ENCODE measurements around the gene DNASE1L2.
"Not testable (repeated sequence)": the region's sequence is repeated elsewhere in the genome, so short reads cannot be mapped to it uniquely, and the experiment has no call there.

Gene DNASE1L2, protein sequence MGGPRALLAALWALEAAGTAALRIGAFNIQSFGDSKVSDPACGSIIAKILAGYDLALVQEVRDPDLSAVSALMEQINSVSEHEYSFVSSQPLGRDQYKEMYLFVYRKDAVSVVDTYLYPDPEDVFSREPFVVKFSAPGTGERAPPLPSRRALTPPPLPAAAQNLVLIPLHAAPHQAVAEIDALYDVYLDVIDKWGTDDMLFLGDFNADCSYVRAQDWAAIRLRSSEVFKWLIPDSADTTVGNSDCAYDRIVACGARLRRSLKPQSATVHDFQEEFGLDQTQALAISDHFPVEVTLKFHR

DNA sequence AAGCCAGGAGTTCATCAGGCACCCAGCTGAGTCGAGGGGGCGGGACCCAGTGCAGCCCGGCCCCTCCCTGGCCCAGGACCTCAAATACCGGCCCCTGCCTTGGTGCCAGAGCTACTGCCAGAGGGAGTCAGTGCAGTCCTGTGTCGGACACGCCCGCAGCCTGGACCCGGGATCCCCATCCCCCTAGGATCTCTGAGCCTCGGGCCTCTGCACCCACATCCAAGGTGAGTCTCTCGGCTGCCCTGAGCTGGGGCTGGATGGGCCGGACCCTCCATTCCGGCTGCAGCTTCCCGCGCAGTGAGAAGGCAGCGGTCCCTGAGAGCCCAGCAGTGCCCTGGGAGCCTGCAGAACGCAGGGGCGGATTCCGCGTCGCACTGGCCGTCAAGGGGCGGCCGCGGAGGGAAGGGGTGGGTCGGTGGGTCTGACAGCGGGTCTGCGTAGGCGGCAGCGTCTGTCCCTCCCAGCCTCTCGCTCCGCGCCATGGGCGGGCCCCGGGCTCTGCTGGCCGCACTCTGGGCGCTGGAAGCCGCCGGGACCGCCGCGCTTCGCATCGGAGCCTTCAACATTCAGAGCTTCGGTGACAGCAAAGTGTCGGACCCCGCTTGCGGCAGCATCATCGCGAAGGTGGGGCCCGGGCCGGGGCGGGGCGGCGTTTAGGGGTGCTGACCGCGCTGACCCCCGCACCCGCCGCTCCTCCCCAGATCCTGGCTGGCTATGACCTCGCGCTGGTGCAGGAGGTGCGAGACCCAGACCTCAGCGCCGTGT lies at the start of gene DNASE1L2:
Gene DNASE1L2, plus strand, starts transcription at position 108 of the 765 bp plus-strand sequence. Its CDS starts 373 bp downstream, at position 481.
- no peak for DNase-seq

DNA sequence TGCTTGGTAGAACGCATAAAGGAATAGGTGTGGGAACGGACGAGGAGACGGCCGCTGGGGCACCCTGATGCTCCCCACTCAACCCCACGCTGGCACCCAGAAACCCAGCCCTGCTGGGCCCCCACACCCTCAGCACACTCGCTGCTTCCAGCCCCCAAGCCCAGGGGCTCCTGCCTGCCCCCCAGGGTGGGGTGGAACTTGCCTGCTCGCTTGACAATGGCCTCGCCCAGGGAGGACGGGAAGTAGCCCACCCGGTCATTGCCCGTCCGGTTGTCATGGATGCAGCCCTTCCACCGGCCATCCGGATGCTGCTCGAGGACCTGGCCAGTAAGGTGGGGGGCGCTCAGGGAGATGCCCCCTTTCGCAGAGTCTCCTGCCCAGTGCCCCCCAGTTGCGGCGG lies 49.7 kb upstream of the DNASE1L2 start:
- no peak for DNase-seq

DNA sequence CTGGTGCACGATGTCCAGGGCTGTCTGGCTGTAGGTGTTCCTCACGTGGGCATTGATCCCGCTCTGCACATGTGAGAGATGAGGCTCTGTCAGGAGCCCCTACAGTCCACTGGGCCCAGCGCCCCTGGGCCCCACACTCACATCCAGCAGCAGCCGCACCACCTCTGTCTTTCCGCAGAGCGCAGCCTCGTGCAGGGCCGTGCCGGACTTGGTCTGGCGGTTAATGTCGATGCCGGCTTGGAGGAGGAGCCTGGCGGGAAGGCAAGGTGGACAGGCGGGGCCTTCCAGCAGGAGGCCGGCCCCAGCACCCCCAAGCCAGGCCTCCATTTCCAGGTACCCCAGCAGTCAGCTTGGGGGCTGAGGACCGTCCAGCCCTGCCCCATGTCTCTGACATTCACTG lies 49.0 kb upstream of the DNASE1L2 start:
- no peak for DNase-seq

DNA sequence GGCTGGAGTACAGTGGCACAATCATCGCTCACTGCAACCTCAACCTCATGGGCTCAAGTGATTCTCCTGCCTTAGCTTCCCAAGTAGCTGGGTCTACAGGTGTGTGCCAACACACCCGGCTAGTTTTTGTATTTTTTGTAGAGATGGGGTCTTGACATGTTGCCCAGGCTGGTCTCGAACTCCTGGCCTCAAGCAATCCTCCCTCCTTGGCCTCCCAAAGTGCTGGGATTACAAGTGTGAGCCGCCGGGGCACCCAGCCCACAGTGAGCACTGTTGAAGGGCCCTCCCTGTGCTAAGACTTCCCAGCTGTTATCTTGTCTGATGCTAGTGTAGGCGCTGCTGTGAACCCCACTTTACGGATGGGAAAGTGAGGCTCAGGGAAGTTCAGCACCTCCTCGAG lies 47.8 kb upstream of the DNASE1L2 start:
- DNase-seq: no peak

DNA sequence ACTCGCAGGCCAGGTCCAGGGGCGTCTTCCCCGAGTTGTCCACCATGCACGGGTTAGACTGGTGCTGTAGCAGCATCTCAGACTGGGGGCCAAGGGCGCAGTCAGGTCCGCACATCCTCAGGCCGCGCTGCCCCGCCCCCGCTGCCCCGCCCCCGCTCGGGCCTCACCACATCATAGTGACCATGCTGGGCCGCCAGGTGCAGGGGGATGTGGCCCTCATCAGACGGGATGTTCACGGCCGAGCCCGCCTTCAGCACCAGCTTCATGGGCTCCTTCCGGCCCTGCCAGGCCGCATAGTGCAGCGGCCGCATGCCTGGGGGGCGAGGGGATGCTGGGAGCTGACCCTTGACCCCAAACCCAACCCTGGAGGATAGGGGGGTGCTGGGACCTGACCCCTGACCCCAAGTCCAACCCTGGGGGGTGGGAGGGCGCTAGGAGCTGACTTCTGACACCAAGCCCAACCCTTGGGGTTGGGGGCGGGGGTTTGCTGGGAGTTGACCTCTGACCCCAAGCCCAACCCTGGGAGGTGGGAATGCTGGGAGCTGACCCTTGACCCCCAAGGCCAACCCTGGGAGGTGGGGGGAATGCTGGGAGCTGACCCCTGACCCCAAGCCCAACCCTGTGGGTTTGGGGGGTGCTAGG lies 46.9 kb upstream of the DNASE1L2 start:
- DNase-seq: no peak

DNA sequence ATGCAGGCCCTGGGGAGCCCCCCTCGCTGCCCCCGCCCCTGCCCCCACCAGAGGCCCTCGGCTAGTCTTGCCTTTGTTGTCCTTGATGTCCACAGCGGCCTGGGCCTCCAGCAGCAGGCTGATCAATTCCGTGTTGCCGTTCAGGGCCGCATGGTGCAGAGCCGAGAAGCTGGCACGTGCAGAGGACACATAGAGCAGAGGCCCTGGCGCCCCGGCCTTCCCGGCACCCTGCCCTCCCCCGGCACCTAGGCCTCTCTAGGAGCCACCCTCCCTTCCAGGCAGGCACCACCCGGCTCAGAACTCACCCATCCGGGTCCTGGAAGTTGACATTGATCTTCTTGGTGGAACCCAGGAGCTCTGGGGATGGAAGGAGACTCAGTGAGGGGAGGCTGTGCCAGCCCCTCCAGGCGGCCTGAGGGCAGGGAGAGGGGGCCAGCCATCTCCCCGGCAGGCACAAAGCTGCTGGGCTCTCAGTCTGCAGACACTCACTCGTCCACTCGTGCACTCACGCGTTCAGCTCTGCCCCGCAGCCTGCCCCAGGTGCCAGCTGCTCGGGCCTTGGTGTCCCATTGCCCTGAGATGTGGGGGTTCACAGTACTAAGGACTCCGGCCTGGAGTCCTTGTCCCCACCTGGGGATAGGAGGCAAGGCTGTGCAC lies 46.1 kb upstream of the DNASE1L2 start:
- no peak for DNase-seq

DNA sequence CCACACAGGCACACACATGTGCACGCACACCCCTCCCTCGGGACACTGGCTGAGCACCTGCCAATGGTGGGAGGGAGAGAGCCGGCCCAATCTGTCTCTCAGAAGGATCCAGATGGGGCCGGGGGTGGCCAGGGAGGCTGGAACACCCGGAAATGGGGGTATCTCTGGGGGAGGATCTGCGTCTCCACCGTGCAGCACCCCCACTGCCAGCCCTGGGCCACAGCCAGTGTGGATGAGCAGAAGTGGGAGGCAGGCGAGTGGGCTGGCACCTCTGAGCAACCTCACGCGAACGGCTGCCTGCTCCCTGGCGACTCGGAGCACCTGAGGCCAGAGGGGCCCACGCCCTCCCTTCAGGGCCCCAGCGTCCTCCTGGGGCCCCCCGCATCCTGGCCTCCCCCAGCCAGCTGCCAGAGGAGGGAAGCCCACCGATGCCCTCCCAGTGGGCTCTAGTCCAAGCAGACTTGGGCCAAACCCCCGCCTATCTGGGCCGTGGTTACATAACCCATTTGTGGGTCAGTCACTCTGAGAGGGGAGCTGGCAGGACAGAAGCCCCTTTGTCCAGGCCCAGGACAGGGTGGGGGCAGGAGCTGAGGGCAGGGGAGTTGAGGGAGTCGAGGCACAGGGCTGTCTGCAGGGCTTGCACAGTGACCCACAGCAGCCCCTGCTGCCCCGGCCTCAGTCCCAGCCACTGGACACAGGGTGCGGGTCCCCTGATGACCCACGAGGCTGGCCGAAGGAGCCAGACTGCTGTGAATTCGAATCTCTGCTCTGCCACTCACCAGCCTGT lies 45.4 kb upstream of the DNASE1L2 start:
- no peak for DNase-seq

DNA sequence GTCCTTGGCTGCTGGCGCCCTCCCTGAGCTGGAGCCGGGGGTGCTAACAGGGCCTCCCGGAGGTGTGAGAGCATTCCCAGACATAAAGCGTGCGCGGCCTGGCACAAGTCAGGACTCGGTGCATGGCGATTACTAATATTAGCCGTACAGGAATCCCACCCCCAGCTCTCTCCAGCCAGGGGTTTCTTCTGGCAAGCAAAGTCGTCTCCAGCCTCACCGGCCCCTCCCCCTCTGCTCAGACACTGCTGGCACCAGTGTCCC lies 44.9 kb upstream of the DNASE1L2 start:
- DNase-seq: no peak

DNA sequence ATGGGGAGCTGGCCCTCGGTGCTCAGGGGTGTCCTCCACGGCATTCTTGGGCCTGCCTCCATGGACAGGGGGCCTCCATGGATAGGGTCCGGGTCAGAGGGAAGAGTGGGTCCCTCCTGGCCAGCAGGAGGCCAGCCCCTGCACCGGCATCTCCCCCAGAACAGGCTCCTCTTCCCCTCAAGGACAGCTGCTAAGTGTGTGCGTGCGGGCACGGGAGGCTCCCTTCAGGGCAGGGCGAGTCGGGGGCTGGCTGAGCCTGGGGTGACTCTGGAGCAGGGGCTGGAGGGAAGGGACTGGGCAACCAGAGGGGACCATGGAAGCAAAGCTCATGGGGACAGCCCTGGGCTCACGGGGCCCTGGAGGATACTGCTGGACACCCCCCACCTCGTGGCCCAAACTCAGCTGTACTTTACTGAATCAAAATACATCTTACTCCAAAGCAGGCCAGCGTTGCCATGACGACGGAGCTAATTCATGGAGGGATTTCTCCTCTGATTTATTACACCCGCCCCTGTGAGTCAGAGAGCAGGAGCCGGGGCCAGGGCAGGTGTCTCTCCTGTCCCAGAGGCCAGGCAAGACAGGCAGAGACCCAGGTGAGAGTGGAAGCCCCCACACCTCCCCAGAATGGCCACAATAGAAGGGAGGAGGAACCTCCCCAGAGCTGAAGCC lies 41.9 kb upstream of the DNASE1L2 start:
- DNase-seq: no peak

DNA sequence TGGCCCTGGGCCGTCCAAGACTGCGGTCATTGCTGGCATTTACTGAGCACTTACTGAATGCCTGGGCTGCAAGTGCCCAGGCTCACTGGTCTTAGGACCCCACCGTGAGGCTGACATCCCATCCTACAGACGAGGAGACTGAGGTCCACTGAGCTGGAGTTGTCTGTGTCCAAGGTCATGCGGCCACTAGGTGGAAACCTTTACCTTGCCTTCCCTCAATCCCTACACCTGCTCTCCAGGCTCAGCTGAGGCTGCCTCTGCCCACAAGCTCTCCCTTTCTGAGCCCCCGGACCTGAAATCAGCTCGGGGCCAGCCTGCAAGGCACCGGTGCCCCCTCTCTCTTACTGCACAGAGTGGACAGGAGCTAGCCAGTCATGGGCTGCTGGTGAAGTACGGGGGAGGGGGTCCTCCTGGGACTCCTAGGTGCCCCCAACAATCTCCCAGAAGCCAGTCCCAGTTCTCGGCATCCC lies 41.4 kb upstream of the DNASE1L2 start:
- DNase-seq: peak; percentile 66 to 70

DNA sequence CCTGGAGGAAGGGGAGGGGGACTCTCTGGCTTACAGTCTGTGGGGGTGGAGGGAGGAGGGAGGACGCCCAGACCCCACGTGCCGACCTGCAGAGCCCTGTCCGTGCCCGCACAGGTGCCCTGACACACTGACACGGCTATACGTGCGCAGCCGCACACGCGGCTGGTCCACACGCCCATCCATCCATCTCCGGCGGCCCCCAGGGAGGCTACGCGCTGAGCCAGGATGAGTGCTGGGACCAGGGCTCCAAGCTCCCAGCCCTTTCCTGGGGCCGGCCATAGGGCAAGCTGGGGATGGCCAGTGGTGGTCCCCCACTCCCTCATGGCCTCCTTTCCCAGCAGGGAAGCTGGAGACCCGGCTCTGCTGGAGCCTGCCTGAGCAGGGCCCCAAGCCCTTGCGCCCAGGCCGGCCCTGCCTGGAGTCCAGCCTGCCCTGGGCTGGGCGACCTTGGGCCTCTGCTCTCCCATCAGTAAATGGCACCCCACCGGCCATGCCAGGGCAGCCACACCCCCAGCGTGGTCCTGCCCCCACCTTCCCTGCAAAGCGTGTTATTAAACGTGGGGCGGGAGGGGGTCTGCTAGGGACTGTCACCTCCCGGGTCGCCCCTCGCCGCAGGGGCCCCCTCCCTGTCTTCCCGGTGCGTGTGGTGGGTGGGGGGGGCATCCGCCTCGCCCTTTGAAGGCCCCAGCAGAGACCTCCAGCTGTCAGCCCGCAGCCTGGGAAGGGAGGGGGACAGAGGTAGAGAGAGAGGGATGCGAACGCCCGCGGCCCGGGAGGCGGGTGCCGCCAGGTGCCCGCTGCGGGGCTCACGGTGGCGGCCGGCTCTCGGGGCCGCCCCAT lies 40.7 kb upstream of the DNASE1L2 start:
- DNase-seq: no peak

DNA sequence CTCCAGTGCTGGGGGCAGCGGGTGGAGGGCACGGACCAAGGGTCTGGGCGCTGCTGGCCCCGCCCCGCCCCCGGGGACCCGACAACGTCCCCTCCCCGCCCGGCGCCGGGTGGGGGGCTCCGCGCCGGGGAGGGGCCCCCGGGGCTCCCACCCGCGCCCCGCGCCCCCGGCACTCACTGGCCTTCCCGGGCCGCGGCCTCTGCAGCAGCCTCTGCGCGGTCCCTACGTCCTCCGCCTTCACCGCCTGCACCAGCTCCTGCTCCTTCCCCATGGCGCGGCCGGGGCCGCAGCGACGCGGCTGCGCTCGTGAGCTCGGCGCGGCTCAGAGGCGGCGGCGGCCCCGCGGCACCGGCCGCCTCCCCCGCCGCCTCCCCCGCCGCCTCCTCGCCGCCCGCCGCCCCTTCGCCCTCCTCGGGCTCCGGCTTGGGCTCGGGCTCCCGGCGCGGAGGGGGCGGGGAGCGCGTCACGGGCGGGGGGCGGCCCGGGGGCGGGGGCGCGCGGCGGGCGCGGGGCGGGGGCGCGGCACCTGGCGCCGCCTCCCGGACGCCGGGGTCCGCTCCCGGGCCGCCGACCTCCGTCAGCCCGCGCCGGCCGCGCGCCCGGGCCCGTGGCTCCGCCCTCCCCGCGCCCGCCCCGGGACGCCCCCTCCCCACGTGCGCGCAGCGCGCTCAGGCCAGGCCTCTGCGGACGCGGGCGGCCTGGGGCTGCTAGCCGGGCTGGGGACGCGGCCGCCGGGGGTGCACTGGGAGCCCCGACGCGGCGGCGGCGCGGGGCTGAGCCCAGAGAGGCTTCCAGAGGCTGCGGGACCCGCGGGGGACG lies 39.9 kb upstream of the DNASE1L2 start, which contains the start of gene CASKIN1:
Gene CASKIN1, minus strand, starts transcription at position 444 of the 819 bp plus-strand sequence. Its CDS starts 173 bp downstream, at position 271.
- no peak for DNase-seq

DNA sequence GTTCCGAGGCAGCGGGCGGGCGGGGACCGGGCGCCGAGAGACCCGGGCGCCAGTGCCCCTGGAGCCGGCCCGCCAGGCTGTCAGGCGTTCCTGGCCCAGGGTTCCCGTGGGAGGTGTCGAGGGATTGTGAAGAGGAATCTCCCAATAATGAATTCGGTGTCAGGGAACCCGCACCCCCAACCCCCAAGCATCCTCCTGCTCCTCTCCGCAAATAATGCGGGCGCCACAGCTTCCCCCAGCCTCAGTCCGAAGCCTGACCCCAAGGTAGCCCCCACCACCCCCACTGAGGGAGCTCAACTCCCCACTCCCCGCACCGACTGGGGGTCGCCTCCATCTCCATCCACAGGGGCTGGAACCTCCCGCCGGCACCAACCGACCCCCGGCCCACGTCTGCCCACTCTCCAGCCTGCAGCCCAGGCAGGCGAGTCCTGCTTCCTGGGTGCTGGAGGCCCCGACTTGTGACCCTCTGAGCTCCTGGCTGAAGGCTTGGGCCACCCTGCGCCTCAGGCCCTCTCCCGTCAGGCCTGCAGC lies 39.2 kb upstream of the DNASE1L2 start:
- no peak for DNase-seq

DNA sequence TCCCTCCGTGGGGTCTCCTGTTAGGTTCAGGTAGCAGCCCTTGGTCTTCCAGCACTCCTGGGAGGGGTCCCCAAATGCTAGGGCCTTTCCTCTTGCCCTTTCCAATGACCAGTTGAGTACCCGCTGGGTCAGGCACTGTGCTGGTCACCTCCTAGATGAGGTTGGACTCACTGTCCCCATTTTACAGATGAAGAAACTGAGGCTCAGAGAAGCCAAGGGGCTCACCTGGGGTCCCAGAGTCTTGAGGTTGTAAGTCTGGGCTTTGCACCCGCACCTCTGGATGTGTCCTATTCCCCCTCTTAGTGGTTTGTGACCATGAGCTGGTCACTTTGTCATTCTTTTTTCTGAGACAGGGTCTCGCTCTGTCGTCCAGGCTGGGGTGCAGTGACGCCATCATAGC lies 38.5 kb upstream of the DNASE1L2 start:
- DNase-seq: no peak

DNA sequence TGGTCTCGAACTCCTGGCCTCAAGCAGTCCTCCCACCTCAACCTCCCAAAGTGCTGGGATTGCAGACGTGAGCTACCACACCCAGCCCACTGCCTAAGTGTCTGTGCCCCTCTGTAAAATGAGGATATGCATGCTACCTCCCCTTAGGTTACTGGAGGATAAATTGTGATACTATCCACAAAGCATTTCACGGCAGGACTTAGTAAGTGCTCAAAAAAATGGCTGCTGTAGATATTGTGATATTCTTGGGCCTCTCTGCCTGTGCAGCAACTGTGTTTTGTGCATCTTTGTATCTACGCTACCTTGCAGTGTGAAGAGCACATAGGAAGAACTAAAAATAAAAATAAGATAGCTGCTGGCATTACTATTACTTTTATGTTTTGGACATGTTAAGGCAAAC lies 38.0 kb upstream of the DNASE1L2 start:
- no peak for DNase-seq

DNA sequence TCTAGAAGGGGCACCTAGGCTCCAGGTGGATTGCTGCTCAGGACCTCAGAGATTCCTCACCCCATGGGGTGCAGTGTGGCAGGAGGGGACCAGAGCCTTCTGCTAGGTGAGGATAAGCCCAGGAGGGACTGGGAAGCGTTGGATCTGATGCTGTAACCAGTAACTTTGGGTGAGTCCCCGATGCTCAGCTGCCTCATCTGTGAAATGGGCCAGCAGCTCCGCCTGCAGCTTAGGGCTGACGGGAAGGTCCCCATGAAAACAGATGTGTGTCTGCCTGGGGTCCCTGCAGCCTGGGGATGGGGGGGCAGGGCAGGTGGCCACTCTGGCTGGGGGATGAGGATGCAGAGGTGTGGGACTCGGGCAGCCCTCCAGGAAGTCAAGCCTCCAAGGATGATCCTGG lies 37.1 kb upstream of the DNASE1L2 start:
- no peak for DNase-seq

DNA sequence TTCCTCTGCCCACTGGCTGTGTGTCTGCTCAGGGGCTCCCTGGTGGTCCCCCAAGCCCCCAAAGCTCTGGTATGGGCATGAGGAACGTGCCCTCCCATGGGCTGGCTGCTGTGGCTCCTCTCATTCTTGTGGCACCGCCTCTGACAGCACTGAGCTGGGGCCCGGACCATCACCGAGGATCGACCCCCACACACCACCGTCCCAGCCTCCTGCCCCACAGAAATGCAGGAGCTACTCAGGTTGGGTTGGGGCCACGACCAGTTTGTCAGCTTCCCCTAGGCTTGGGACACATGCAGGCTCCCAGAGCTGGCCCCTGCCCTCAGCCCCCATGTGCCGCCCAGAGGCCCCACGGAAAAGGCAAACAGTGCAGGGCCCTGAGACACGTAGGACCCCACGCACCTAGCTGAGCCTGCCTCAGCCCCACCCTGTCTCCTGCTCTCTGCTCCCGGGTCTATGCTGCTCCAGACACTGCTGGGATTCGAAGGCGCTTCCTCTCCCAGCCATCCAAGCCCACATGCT lies 36.6 kb upstream of the DNASE1L2 start:
- no peak for DNase-seq

DNA sequence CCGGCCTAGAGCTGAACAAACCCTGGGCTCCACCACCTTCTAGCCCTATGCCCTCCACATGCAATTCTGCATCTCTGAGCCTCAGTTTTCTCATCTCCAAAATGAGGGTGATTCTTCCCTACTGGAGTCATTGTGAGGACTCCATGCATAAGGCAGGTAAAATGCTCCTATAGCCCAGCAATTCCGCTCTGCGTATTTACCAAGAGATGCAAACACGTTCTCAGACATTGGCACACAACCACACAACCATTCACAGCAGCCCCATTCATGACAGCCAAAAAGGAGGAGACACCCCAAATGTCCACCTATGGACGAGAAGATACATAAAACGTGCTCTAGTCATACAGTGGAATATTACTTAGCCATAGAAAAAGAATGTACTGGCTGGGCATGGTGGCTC lies 35.9 kb upstream of the DNASE1L2 start:
- no peak for DNase-seq

DNA sequence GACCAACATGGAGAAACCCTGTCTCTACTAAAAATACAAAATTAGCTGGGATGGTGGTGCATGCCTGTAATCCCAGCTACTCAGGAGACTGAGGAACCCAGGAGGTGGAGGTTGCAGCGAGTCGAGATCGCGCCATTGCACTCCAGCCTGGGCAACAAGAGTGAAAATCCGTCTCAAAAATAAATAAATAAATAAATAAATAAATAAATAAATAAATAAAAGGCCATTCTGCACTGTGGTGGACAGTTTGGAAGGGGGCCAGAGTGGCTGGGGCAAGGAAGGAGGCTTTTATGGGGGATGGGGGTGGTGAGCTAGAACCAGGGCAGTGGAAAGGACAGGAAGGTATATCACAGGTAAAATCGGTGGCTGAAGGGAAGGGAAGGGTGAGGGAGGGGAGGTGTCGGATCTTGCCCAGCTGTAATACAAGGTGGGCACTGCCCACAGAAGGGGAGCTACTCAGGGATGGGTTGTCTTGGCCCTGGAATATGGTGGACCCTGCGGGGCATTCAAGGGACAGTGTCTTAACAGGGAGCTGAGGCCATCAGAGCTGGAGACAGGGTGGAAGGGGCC lies 33.0 kb upstream of the DNASE1L2 start:
- not testable (repeated sequence) for DNase-seq

Measured in CD4-positive, alpha-beta T cell treated with Interleukin-4 for 1 hour (primary cell).